Coronary artery (tissue), 2 donors: ENCODE data around the gene PTPN6.

Source experiments
- DNase-seq: peaks from one replicate; pipeline ENCODE4 v3.0.0-alpha.2; 2017; ENCODE audit warnings: low spot score
- H3K27ac ChIP-seq, 2 donors: fragments of 200-600 bp; sonication (generic); one replicate each; pipeline ENCODE4 v1.5.1; 2016 to 2019
- H3K4me3 ChIP-seq: fragments of 200-600 bp; sonication (generic); 2 replicates; pipeline ENCODE4 v1.5.1; 2016; ENCODE audit warnings: mild to moderate bottlenecking, moderate library complexity
- TF ChIP-seq, protein P1 (sequence below): fragments of 200-600 bp; sonication (generic); IDR thresholded peaks from one replicate; pipeline ENCODE4 v1.5.1; 2019; ENCODE audit warnings: antibody characterized with exemption

Gene PTPN6

GRCh38 chr12:6977653-6978052 is 26.5 kb downstream of the PTPN6 start:
- Histone ChIP-seq H3K27ac (no peak overlapping the region), H3K4me3 (no peak overlapping the region)
- no peak for DNase-seq
- TF ChIP-seq, protein P1, sequence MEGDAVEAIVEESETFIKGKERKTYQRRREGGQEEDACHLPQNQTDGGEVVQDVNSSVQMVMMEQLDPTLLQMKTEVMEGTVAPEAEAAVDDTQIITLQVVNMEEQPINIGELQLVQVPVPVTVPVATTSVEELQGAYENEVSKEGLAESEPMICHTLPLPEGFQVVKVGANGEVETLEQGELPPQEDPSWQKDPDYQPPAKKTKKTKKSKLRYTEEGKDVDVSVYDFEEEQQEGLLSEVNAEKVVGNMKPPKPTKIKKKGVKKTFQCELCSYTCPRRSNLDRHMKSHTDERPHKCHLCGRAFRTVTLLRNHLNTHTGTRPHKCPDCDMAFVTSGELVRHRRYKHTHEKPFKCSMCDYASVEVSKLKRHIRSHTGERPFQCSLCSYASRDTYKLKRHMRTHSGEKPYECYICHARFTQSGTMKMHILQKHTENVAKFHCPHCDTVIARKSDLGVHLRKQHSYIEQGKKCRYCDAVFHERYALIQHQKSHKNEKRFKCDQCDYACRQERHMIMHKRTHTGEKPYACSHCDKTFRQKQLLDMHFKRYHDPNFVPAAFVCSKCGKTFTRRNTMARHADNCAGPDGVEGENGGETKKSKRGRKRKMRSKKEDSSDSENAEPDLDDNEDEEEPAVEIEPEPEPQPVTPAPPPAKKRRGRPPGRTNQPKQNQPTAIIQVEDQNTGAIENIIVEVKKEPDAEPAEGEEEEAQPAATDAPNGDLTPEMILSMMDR, result no peak

- Histone ChIP-seq H3K27ac (no peak overlapping the region), H3K4me3 (no peak overlapping the region)
- TF ChIP-seq, protein P1, result no peak
- DNase-seq, result no peak
Observed at GRCh38 chr12:6978188-6978587, 27.0 kb downstream of the PTPN6 start.

- no peak for DNase-seq
- no peak overlapping the region for H3K4me3 ChIP-seq
- no peak overlapping the region for H3K27ac ChIP-seq
- TF ChIP-seq, protein P1, result no peak
Observed at GRCh38 chr12:6978611-6979011, 27.5 kb downstream of the PTPN6 start.

DNA sequence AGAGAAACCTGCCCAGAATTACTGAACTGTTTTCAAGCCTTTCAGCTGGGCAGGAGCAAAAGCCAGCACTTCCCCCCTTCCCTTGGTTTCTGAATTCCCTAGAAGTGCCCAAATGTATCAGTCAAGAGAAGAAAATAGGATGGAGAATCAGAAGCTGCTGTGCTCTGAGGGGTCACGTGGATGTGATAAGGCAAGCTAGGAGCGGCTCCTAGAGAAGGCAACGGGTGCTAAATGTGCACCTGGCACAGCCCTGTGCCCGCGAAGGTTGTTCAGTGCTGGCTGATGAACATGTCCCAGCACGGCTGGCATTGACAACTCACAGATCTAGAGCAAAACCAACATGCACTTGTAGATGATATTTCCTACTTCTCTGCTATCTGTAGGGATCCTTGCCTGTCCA is 27.9 kb downstream of the PTPN6 start:
- Histone ChIP-seq H3K27ac (no peak overlapping the region), H3K4me3 (no peak overlapping the region)
- TF ChIP-seq, protein P1, result no peak
- DNase-seq, result no peak

DNA sequence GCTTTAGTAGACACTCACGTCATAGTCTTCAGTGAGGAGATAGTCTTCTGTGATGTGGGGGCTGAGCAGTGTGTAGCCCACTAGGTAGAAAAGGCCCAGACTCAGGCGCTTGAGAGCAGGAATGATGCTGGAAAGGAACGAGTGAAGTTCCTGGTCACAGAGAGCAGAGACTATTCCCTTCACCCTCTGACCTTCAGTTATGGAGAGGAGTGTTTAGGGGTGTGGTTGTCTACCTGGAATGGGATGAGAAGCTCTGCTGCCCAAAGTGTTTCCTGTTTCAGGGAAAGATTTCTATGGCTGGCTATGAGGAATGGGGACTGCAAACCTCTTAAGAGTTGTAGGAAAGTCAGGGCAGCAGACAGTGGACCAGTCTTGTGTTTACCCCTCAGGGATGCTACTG is 28.3 kb downstream of the PTPN6 start:
- DNase-seq, result no peak
- H3K27ac ChIP-seq, result no peak overlapping the region
- TF ChIP-seq, protein P1, result no peak
- H3K4me3 ChIP-seq, result no peak overlapping the region

GRCh38 chr12:6980075-6980474 is 28.9 kb downstream of the PTPN6 start:
- Histone ChIP-seq H3K4me3 (no peak overlapping the region), H3K27ac (no peak overlapping the region)
- no peak for DNase-seq
- TF ChIP-seq, protein P1, result no peak

DNA sequence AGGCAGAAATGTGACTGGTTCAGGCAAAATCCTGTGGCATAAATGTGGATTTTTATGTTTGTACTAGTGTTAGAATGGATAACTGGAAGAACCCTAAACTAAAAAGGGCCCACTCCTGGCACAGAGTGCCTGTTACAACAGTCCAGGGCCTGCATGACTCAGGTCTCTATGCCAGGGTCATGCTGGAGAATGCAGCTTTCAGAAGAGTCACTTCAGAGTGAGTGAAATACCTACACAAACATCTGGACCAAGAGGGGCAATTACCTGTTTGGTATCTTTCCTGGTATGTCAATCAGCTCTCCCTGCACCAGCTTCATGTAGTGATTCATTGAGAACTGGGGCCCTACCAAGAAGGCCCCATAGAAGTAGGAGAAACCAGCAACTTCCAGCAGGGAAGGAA is 29.6 kb downstream of the PTPN6 start:
- no peak overlapping the region for H3K27ac ChIP-seq
- DNase-seq, result no peak
- no peak overlapping the region for H3K4me3 ChIP-seq
- TF ChIP-seq, protein P1, result no peak
